K562 (cell line): ENCODE measurements around the gene MYOG. TPM values are rescaled to one million over a fixed set of nuclear protein-coding genes. Genes with fewer than 3 reads are reported as not detected.
A peak's percentile ranks its signal among the peaks of the same experiment; 100 is the strongest.

ENCODE experiments used
- ATF7 ChIP-seq: fragments of 450-650 bp; IDR thresholded peaks from 2 replicates; pipeline ENCODE4 v1.7.1; 2014; ENCODE audit warnings: mild to moderate bottlenecking, moderate library complexity
- CHD4 ChIP-seq: fragments of 200-600 bp; sonication (generic); IDR thresholded peaks from 3 replicates; pipeline ENCODE4 v1.6.1; 2012; ENCODE audit warnings: low read depth, mild to moderate bottlenecking, mixed read lengths, low read length, inconsistent platforms; ENCODE audit not compliant: insufficient read depth, insufficient replicate concordance, poor library complexity, severe bottlenecking
- CTBP1 ChIP-seq: fragments of 450-650 bp; IDR thresholded peaks from 2 replicates; pipeline ENCODE4 v1.6.1; 2016; ENCODE audit warnings: borderline replicate concordance
- DPF2 ChIP-seq: fragments of 450-650 bp; IDR thresholded peaks from 2 replicates; pipeline ENCODE4 v1.6.1; 2016
- HDAC6 ChIP-seq: IDR thresholded peaks from 2 replicates; pipeline ENCODE4 v1.6.1; 2012; ENCODE audit warnings: low read depth, mild to moderate bottlenecking, control low read depth, inconsistent platforms, low read length, moderate library complexity
- JUND ChIP-seq, 2 experiments: IDR thresholded peaks; 2 replicates in 1 of 2; 3 replicates in 1 of 2; pipeline ENCODE4 v1.6.1; 2011; ENCODE audit warnings: borderline replicate concordance in 2 of 2, low read depth in 2 of 2, low read length in 2 of 2, improper control_type of control experiment in 1 of 2, missing biosample characterization in 1 of 2, missing genetic modification characterization in 1 of 2, missing genetic modification reagents in 1 of 2
- OTX1 ChIP-seq: fragments of 450-650 bp; formaldehyde crosslinking; IDR thresholded peaks from 2 replicates; pipeline ENCODE4 v1.4.0; 2022; ENCODE audit warnings: mild to moderate bottlenecking
- SAFB ChIP-seq: fragments of 200-400 bp; formaldehyde crosslinking; IDR thresholded peaks from 2 replicates; pipeline ENCODE4 v1.6.1; 2017; ENCODE audit warnings: low read depth, low read length, borderline replicate concordance
- SRSF3 ChIP-seq: fragments of 200-400 bp; formaldehyde crosslinking; IDR thresholded peaks from 2 replicates; pipeline ENCODE4 v1.6.1; 2016; ENCODE audit warnings: mild to moderate bottlenecking, low read length, moderate library complexity; ENCODE audit not compliant: insufficient read depth
- ZNF445 ChIP-seq: fragments of 250-450 bp; sonication (Bioruptor Pico); IDR thresholded peaks from 2 replicates; pipeline ENCODE4 v1.4.0; 2020; ENCODE audit warnings: low read depth, mild to moderate bottlenecking, moderate library complexity
- ZNF57 ChIP-seq: fragments of 450-650 bp; formaldehyde crosslinking; IDR thresholded peaks from 2 replicates; pipeline ENCODE4 v1.4.0; 2020; ENCODE audit warnings: mild to moderate bottlenecking, moderate library complexity
- ZNF707 ChIP-seq: fragments of 250-450 bp; sonication (Bioruptor Pico); conservative IDR thresholded peaks from 2 replicates; pipeline ENCODE4 v1.8.0; 2022; ENCODE audit warnings: inconsistent platforms, mild to moderate bottlenecking, moderate library complexity
- polyA plus RNA-seq, 8 experiments: library from polyadenylated mRNA; depleted of rRNA in 4 of 8; stranded (reverse) in 5 of 8; unstranded in 3 of 8; fragments of >200 nt; fragmentation: Nextera tagmentation in 2 of 8; fragmentation: Illumina TruSeq in 1 of 8; extraction: Ambion mirVana in 2 of 8; extraction: Trizol in 1 of 8; gene quantifications; 2 replicates each; pipeline versions ENCODE4 v1.2.1 to v1.2.3, GENCODE V29; 2011 to 2014; ENCODE audit warnings: inconsistent platforms in 1 of 8, missing spikeins in 1 of 8
- total RNA-seq, 7 experiments: library from RNA; depleted of rRNA in 6 of 7; stranded (reverse); fragments of >200 nt in 6 of 7; fragmentation: Illumina TruSeq in 2 of 7; extraction: Trizol in 2 of 7; gene quantifications; 2 replicates each; pipeline versions ENCODE4 v1.2.1 to v1.2.3, GENCODE V29; 2011 to 2021; ENCODE audit warnings: low replicate concordance in 1 of 7
- TF ChIP-seq, protein P1 (sequence below): fragments of 450-650 bp; formaldehyde crosslinking; IDR thresholded peaks from 2 replicates; pipeline ENCODE4 v1.4.0; 2022; ENCODE audit warnings: mild to moderate bottlenecking, moderate library complexity
- TF ChIP-seq, protein P2 (sequence below), 2 experiments: fragments of 450-650 bp in 1 of 2; sonication (generic) in 1 of 2; formaldehyde crosslinking in 1 of 2; IDR thresholded peaks in 1 of 2; conservative IDR thresholded peaks in 1 of 2; 2 replicates each; pipeline versions ENCODE4 v1.6.1 to v1.8.1; 2016 to 2023; ENCODE audit warnings: mild to moderate bottlenecking in 2 of 2, moderate library complexity in 2 of 2, inconsistent platforms in 1 of 2, missing genetic modification reagents in 1 of 2

Gene MYOG
- total and polyA plus RNA-seq, 9 of the 15 experiments (the other 6 are each of a cell fraction or from before 2014, with no cell fraction given): not detected

DNA sequence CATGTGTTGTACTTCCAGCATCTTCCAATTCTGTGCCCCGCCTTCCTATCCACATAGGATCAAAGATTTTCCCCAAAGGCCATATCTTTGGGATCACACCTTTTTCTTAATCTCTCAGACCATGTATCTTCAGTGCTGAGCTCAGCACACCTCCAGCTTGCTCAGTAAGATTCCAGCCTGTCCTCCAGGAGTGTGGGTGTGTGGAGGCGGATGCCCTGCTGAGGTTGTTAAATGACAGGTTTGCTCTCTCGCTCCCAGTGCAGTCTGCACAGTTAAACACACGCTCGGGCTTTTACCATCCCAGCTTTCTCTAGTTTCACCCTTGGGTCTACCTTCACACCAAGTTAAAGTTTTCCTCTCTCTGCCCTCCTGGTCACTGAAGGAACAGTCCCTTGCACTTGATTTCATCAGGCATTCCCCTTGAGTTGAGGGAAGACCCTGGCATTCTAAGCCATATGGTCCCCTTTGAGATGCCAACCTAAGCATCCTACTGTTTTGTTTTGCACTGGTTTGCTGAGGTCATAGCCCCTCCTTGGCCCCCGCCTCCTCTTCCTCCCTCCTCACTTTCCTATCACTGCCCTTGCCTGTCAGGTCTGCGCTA, 13.7 kb downstream of the MYOG start (continued):
- TF ChIP-seq, protein P1, sequence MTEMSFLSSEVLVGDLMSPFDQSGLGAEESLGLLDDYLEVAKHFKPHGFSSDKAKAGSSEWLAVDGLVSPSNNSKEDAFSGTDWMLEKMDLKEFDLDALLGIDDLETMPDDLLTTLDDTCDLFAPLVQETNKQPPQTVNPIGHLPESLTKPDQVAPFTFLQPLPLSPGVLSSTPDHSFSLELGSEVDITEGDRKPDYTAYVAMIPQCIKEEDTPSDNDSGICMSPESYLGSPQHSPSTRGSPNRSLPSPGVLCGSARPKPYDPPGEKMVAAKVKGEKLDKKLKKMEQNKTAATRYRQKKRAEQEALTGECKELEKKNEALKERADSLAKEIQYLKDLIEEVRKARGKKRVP: peak; percentile 80
- no peak for TF ChIP-seq HDAC6
- 0 out of 2 replicates have a peak, but pooled peaks have one; percentile 17 for TF ChIP-seq ATF7
- no peak for TF ChIP-seq SAFB
- TF ChIP-seq, protein P2, sequence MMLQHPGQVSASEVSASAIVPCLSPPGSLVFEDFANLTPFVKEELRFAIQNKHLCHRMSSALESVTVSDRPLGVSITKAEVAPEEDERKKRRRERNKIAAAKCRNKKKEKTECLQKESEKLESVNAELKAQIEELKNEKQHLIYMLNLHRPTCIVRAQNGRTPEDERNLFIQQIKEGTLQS (IDR thresholded peaks at IDR 0.05): peak; percentile 45; the same call in 1 of the 2 replicates
- TF ChIP-seq, protein P2 (CRISPR knock-in tag; conservative IDR thresholded peaks at IDR 0.05): no peak
- TF ChIP-seq OTX1 (CRISPR knock-in tag): no peak
- TF ChIP-seq CHD4: no peak
- TF ChIP-seq ZNF445 (CRISPR knock-in tag): no peak
- TF ChIP-seq JUND (IDR thresholded peaks at IDR 0.05; ENCODE audit: borderline replicate concordance, low read depth, low read length): no peak
- TF ChIP-seq JUND (tag; IDR thresholded peaks at IDR 0.05; ENCODE audit: borderline replicate concordance, low read depth, low read length): no peak
- no peak for TF ChIP-seq DPF2
- TF ChIP-seq CTBP1: peak; percentile 40; the same call in 1 of the 2 replicates
- no peak for TF ChIP-seq ZNF57 (CRISPR knock-in tag)
- TF ChIP-seq ZNF707 (CRISPR knock-in tag): no peak
- no peak for TF ChIP-seq SRSF3
- TF ChIP-seq, all 486 proteins: peak for 8
